GM23338 (cell line): ENCODE measurements around the gene HOXA3. TPM values are rescaled to one million over a fixed set of nuclear protein-coding genes. Genes with fewer than 3 reads are reported as not detected.

Experiments used
- ATAC-seq: fragments of 200-7000 bp; cut with Tn5 transposase; 3 replicates; pipeline ENCODE4 v1.9.1; 2020
- DNase-seq: peaks from one replicate; pipeline ENCODE4 v3.0.0-alpha.2; 2015; ENCODE audit warnings: low spot score
- H2AFZ ChIP-seq: fragments of 200-600 bp; sonication (generic); 2 replicates; pipeline ENCODE4 v1.8.0; 2016; ENCODE audit warnings: antibody characterized with exemption, mild to moderate bottlenecking, moderate library complexity
- H3F3A ChIP-seq: fragments of 200-600 bp; sonication (generic); replicated peaks from 2 replicates; pipeline ENCODE4 v1.8.0; 2017; ENCODE audit warnings: antibody characterized with exemption, mixed run types, low read depth
- H3K27ac ChIP-seq: fragments of 200-600 bp; sonication (generic); 2 replicates; pipeline ENCODE4 v1.6.1; 2016; ENCODE audit warnings: low read depth
- H3K27me3 ChIP-seq: fragments of 200-600 bp; sonication (generic); 2 replicates; pipeline ENCODE4 v1.8.0; 2016; ENCODE audit warnings: mild to moderate bottlenecking, mixed run types, moderate library complexity; ENCODE audit not compliant: insufficient read depth
- H3K36me3 ChIP-seq: fragments of 200-600 bp; sonication (generic); 2 replicates; pipeline ENCODE4 v1.8.0; 2016; ENCODE audit warnings: mild to moderate bottlenecking; ENCODE audit not compliant: insufficient read depth
- H3K4me1 ChIP-seq: fragments of 200-600 bp; sonication (generic); 2 replicates; pipeline ENCODE4 v1.8.0; 2016; ENCODE audit warnings: mild to moderate bottlenecking, moderate library complexity; ENCODE audit not compliant: insufficient read depth
- H3K4me2 ChIP-seq: fragments of 200-600 bp; sonication (generic); 2 replicates; pipeline ENCODE4 v1.7.1; 2017; ENCODE audit warnings: mixed run types
- H3K4me3 ChIP-seq: fragments of 200-600 bp; sonication (generic); 2 replicates; pipeline ENCODE4 v1.6.1; 2016; ENCODE audit warnings: mixed run types
- H3K79me2 ChIP-seq: fragments of 200-600 bp; sonication (generic); replicated peaks from 2 replicates; pipeline ENCODE4 v1.8.0; 2017; ENCODE audit warnings: mild to moderate bottlenecking; ENCODE audit not compliant: insufficient read depth
- H3K9me2 ChIP-seq: fragments of 200-600 bp; sonication (generic); 2 replicates; pipeline ENCODE4 v1.8.0; 2017; ENCODE audit not compliant: insufficient read depth
- H4K20me1 ChIP-seq: fragments of 200-600 bp; sonication (generic); replicated peaks from 2 replicates; pipeline ENCODE4 v1.8.0; 2017; ENCODE audit warnings: mild to moderate bottlenecking; ENCODE audit not compliant: insufficient read depth
- H3K27ac Mint-ChIP-seq: 2 replicates; pipeline ENCODE4 v1.8.0; 2020; ENCODE audit warnings: inconsistent platforms, mild to moderate bottlenecking, moderate library complexity, mixed read lengths
- H3K27me3 Mint-ChIP-seq: 3 replicates; pipeline ENCODE4 v1.8.0; 2022; ENCODE audit warnings: low read depth, mild to moderate bottlenecking, moderate library complexity, mixed read lengths, inconsistent platforms; ENCODE audit not compliant: insufficient read depth, poor library complexity
- H3K36me3 Mint-ChIP-seq: 3 replicates; pipeline ENCODE4 v1.8.0; 2021; ENCODE audit warnings: low read depth, mild to moderate bottlenecking, inconsistent platforms, moderate library complexity, mixed read lengths
- H3K4me1 Mint-ChIP-seq: 3 replicates; pipeline ENCODE4 v1.8.0; 2020; ENCODE audit warnings: mild to moderate bottlenecking, inconsistent platforms, mixed read lengths
- H3K4me3 Mint-ChIP-seq: 3 replicates; pipeline ENCODE4 v1.8.0; 2021; ENCODE audit warnings: moderate library complexity, mild to moderate bottlenecking, inconsistent platforms, mixed read lengths
- H3K9me3 Mint-ChIP-seq: 3 replicates; pipeline ENCODE4 v1.8.0; 2020; ENCODE audit warnings: moderate library complexity, mild to moderate bottlenecking, inconsistent platforms, mixed read lengths
- EZH2 ChIP-seq: fragments of 200-600 bp; sonication (generic); IDR thresholded peaks from one replicate; pipeline ENCODE4 v1.8.0; 2017; ENCODE audit warnings: antibody characterized with exemption, mild to moderate bottlenecking, low read depth; ENCODE audit not compliant: unreplicated experiment
- EZH2phosphoT487 ChIP-seq: fragments of 200-600 bp; sonication (generic); IDR thresholded peaks from one replicate; pipeline ENCODE4 v1.8.1; 2018; ENCODE audit warnings: antibody characterized with exemption; ENCODE audit not compliant: unreplicated experiment
- JUNB ChIP-seq: IDR thresholded peaks from one replicate; pipeline ENCODE4 v1.6.1; 2016; ENCODE audit warnings: antibody characterized with exemption; ENCODE audit not compliant: unreplicated experiment
- ZNF114 ChIP-seq: fragments of 250-450 bp; sonication (Bioruptor Pico); IDR thresholded peaks from 2 replicates; pipeline ENCODE4 v1.5.0; 2020; ENCODE audit warnings: mild to moderate bottlenecking, moderate library complexity
- polyA plus RNA-seq: library from polyadenylated mRNA; unstranded; fragments of >200 nt; fragmentation: Nextera tagmentation; extraction: Ambion mirVana; gene quantifications from 2 replicates; pipeline ENCODE4 v1.2.1, GENCODE V29; 2016
- total RNA-seq: library from RNA; depleted of rRNA; stranded (reverse); fragments of >200 nt; shearing (Covaris generic); gene quantifications from 2 replicates; pipeline ENCODE4 v1.2.3, GENCODE V29; 2014
- TF ChIP-seq, protein P1 (sequence below), 2 experiments: fragments of 200-600 bp in 1 of 2; sonication (generic) in 1 of 2; conservative IDR thresholded peaks; 2 replicates each; pipeline versions ENCODE4 v1.5.1 to v1.6.1; 2016 to 2017; ENCODE audit warnings: antibody characterized with exemption in 2 of 2, low read depth in 2 of 2, mild to moderate bottlenecking in 2 of 2, moderate library complexity in 1 of 2
- TF ChIP-seq, protein P2 (sequence below): fragments of 250-450 bp; sonication (Bioruptor Pico); IDR thresholded peaks from 2 replicates; pipeline ENCODE4 v1.5.0; 2020; ENCODE audit warnings: mild to moderate bottlenecking, moderate library complexity

Gene HOXA3
- total and polyA plus RNA-seq, 2 experiments from 2014 or later, result not detected

DNA sequence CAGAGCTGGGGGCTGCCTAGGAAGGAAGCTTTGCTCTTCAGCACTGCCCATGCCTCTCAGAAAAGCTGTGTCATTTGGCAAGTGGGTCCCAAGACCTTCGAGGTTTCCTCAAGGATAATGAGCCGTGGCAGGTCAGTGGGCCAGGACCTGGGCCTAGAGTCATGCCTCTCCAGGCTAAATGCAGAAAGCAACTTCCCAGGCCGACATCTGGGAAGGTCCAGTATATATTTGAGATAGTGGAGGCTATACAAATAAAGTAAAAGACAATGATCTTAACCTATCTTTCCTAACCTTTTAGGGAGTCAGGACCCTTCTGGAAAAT lies 24.1 kb upstream of the HOXA3 start:
- Histone ChIP-seq H4K20me1 (peaks cover 52% of the 10 kb centered on the region), H3K9me2 (no peaks in the 10 kb centered on the region), H3K79me2 (no peaks in the 10 kb centered on the region), H2AFZ (no peak overlapping the region), H3K4me1 (peaks cover 36% of the 10 kb centered on the region), H3K27ac (no peak overlapping the region), H3K4me2 (no peak overlapping the region), H3K36me3 (no peaks in the 10 kb centered on the region), H3F3A (peaks cover 42% of the 10 kb centered on the region), H3K4me3 (no peak overlapping the region), H3K27me3 (peaks cover 100% of the 10 kb centered on the region)
- no peaks in the 10 kb centered on the region; the same call in 2 of the 3 replicates for H3K36me3 Mint-ChIP-seq
- H3K4me1 Mint-ChIP-seq, result peaks cover 22% of the 10 kb centered on the region
- H3K9me3 Mint-ChIP-seq, result peaks cover 8% of the 10 kb centered on the region; the same call in 2 of the 3 replicates
- H3K4me3 Mint-ChIP-seq, result no peak overlapping the region
- TF ChIP-seq EZH2 (no peak), EZH2phosphoT487 (no peak), JUNB (no peak), ZNF114 (CRISPR knock-in tag) (no peak)
- TF ChIP-seq, protein P1, sequence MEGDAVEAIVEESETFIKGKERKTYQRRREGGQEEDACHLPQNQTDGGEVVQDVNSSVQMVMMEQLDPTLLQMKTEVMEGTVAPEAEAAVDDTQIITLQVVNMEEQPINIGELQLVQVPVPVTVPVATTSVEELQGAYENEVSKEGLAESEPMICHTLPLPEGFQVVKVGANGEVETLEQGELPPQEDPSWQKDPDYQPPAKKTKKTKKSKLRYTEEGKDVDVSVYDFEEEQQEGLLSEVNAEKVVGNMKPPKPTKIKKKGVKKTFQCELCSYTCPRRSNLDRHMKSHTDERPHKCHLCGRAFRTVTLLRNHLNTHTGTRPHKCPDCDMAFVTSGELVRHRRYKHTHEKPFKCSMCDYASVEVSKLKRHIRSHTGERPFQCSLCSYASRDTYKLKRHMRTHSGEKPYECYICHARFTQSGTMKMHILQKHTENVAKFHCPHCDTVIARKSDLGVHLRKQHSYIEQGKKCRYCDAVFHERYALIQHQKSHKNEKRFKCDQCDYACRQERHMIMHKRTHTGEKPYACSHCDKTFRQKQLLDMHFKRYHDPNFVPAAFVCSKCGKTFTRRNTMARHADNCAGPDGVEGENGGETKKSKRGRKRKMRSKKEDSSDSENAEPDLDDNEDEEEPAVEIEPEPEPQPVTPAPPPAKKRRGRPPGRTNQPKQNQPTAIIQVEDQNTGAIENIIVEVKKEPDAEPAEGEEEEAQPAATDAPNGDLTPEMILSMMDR (conservative IDR thresholded peaks at IDR 0.05; ENCODE audit: low read depth in 2 of 2), result no peak
- TF ChIP-seq, protein P2, sequence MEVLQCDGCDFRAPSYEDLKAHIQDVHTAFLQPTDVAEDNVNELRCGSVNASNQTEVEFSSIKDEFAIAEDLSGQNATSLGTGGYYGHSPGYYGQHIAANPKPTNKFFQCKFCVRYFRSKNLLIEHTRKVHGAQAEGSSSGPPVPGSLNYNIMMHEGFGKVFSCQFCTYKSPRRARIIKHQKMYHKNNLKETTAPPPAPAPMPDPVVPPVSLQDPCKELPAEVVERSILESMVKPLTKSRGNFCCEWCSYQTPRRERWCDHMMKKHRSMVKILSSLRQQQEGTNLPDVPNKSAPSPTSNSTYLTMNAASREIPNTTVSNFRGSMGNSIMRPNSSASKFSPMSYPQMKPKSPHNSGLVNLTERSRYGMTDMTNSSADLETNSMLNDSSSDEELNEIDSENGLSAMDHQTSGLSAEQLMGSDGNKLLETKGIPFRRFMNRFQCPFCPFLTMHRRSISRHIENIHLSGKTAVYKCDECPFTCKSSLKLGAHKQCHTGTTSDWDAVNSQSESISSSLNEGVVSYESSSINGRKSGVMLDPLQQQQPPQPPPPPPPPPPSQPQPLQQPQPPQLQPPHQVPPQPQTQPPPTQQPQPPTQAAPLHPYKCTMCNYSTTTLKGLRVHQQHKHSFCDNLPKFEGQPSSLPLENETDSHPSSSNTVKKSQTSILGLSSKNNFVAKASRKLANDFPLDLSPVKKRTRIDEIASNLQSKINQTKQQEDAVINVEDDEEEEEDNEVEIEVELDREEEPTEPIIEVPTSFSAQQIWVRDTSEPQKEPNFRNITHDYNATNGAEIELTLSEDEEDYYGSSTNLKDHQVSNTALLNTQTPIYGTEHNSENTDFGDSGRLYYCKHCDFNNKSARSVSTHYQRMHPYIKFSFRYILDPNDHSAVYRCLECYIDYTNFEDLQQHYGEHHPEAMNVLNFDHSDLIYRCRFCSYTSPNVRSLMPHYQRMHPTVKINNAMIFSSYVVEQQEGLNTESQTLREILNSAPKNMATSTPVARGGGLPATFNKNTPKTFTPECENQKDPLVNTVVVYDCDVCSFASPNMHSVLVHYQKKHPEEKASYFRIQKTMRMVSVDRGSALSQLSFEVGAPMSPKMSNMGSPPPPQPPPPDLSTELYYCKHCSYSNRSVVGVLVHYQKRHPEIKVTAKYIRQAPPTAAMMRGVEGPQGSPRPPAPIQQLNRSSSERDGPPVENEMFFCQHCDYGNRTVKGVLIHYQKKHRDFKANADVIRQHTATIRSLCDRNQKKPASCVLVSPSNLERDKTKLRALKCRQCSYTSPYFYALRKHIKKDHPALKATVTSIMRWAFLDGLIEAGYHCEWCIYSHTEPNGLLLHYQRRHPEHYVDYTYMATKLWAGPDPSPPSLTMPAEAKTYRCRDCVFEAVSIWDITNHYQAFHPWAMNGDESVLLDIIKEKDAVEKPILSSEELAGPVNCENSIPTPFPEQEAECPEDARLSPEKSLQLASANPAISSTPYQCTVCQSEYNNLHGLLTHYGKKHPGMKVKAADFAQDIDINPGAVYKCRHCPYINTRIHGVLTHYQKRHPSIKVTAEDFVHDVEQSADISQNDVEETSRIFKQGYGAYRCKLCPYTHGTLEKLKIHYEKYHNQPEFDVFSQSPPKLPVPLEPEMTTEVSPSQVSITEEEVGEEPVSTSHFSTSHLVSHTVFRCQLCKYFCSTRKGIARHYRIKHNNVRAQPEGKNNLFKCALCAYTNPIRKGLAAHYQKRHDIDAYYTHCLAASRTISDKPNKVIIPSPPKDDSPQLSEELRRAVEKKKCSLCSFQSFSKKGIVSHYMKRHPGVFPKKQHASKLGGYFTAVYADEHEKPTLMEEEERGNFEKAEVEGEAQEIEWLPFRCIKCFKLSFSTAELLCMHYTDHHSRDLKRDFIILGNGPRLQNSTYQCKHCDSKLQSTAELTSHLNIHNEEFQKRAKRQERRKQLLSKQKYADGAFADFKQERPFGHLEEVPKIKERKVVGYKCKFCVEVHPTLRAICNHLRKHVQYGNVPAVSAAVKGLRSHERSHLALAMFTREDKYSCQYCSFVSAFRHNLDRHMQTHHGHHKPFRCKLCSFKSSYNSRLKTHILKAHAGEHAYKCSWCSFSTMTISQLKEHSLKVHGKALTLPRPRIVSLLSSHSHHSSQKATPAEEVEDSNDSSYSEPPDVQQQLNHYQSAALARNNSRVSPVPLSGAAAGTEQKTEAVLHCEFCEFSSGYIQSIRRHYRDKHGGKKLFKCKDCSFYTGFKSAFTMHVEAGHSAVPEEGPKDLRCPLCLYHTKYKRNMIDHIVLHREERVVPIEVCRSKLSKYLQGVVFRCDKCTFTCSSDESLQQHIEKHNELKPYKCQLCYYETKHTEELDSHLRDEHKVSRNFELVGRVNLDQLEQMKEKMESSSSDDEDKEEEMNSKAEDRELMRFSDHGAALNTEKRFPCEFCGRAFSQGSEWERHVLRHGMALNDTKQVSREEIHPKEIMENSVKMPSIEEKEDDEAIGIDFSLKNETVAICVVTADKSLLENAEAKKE (CRISPR knock-in tag), result no peak
- peaks cover 95% of the 10 kb centered on the region for H3K27me3 Mint-ChIP-seq
- DNase-seq, result no peak
- no peak overlapping the region for H3K27ac Mint-ChIP-seq
- no peak for ATAC-seq
